Testis (tissue), 3 donors: ENCODE measurements around the gene STOX2. TPM values are rescaled to one million over a fixed set of nuclear protein-coding genes. Genes with fewer than 3 reads are reported as not detected.

Experiments
- DNase-seq: peaks from one replicate; pipeline ENCODE4 v3.0.0-alpha.2; 2019
- H3K27ac ChIP-seq, 2 donors: fragments of 200-600 bp; sonication (generic); one replicate each; pipeline ENCODE4 v1.5.1; 2019
- H3K27me3 ChIP-seq: fragments of 200-600 bp; sonication (generic); one replicate; pipeline ENCODE4 v1.5.1; 2019
- H3K36me3 ChIP-seq: fragments of 200-600 bp; sonication (generic); one replicate; pipeline ENCODE4 v1.5.1; 2017; ENCODE audit warnings: low read depth; ENCODE audit errors: missing control alignments
- H3K4me1 ChIP-seq: fragments of 200-600 bp; sonication (generic); one replicate; pipeline ENCODE4 v1.5.1; 2019
- H3K4me3 ChIP-seq, 2 donors: fragments of 200-600 bp; sonication (generic); one replicate each; pipeline ENCODE4 v1.5.1; 2017 to 2019
- H3K9me3 ChIP-seq: fragments of 200-600 bp; sonication (generic); one replicate; pipeline ENCODE4 v1.5.1; 2017
- CTCF ChIP-seq, 3 experiments: fragments of 450-650 bp in 2 of 3; fragments of 200-600 bp in 1 of 3; sonication (generic) in 1 of 3; IDR thresholded peaks; one replicate each; pipeline ENCODE4 v1.5.1; 2016 to 2019; ENCODE audit warnings: antibody characterized with exemption in 3 of 3, mild to moderate bottlenecking in 2 of 3, moderate library complexity in 1 of 3
- POLR2A ChIP-seq: fragments of 450-650 bp; IDR thresholded peaks from one replicate; pipeline ENCODE4 v1.6.1; 2017; ENCODE audit warnings: antibody characterized with exemption, mild to moderate bottlenecking, moderate library complexity
- WGBS, 2 donors: methylation state at CpG; one replicate each; pipeline ENCODE4 v1.1.5; 2018; 5-methylcytosine and 5-hydroxymethylcytosine counted together
- intact Hi-C: fragments of 100-400 bp; cut with DNase I; formaldehyde crosslinking; loops from one replicate; pipeline ENCODE4 v1.15.1; 2023; ENCODE audit warnings: low total_unique reads
- polyA plus RNA-seq: library from polyadenylated mRNA; stranded (reverse); fragments of 350-450 nt; fragmentation: Illumina TruSeq; extraction: RNeasy Lipid Tissue Mini Kit (QIAGEN cat#74804); gene quantifications from one replicate; pipeline ENCODE4 v1.2.3, GENCODE V29; 2014; ENCODE audit warnings: low read depth, low replicate concordance; ENCODE audit not compliant: insufficient read depth
- total RNA-seq, 2 donors: library from RNA; depleted of rRNA; stranded (reverse); fragments of >200 nt; gene quantifications; one replicate each; pipeline ENCODE4 v1.2.3, GENCODE V29; 2016

Gene STOX2
- total and polyA plus RNA-seq, 3 donors from 2014 or later = 5.8 to 17.7 (median 15.2) TPM

GRCh38 chr4:184000457-184001396 lies 95.6 kb downstream of the STOX2 start:
- intact Hi-C loops = no loop called here
- Histone ChIP-seq H3K27me3 (no peaks in the 10 kb centered on the region), H3K4me3 (no peak overlapping the region), H3K36me3 (no peaks in the 10 kb centered on the region), H3K27ac (no peak overlapping the region), H3K4me1 (no peaks in the 10 kb centered on the region), H3K9me3 (no peaks in the 10 kb centered on the region)
- TF ChIP-seq POLR2A = no peak
- 94 to 96% methylated on average over 25 to 26 of the region's 26 CpGs for WGBS, 2 donors
- DNase-seq = no peak

- no peak for DNase-seq
- no peaks in the 10 kb centered on the region for H3K27me3 ChIP-seq
- H3K9me3 ChIP-seq = no peaks in the 10 kb centered on the region
- no peaks in the 10 kb centered on the region for H3K36me3 ChIP-seq
- intact Hi-C loops = no loop called here
- no peak overlapping the region for H3K4me3 ChIP-seq
- WGBS, 2 donors = 97 to 98% methylated on average over 4 of the region's 4 CpGs
- H3K27ac ChIP-seq = no peak overlapping the region
- TF ChIP-seq POLR2A (no peak), CTCF (IDR thresholded peaks at IDR 0.05) (no peak)
- H3K4me1 ChIP-seq = no peaks in the 10 kb centered on the region
Measured at GRCh38 chr4:184003433-184003832, 98.3 kb downstream of the STOX2 start.

- Histone ChIP-seq H3K27me3 (no peaks in the 10 kb centered on the region), H3K4me1 (no peaks in the 10 kb centered on the region), H3K9me3 (no peaks in the 10 kb centered on the region), H3K36me3 (no peaks in the 10 kb centered on the region), H3K27ac (no peak overlapping the region), H3K4me3 (no peak overlapping the region)
- 87 to 93% methylated on average over 3 of the region's 3 CpGs for WGBS, 2 donors
- DNase-seq = no peak
- TF ChIP-seq POLR2A (no peak), CTCF (IDR thresholded peaks at IDR 0.05) (no peak)
- intact Hi-C loops = no loop called here
Measured at GRCh38 chr4:184007891-184008290, 102.8 kb downstream of the STOX2 start.

- no peak for DNase-seq
- intact Hi-C loops = no loop called here
- no peaks in the 10 kb centered on the region for H3K9me3 ChIP-seq
- no peaks in the 10 kb centered on the region for H3K27me3 ChIP-seq
- H3K4me1 ChIP-seq = no peaks in the 10 kb centered on the region
- TF ChIP-seq POLR2A (no peak), CTCF (IDR thresholded peaks at IDR 0.05) (no peak)
- WGBS, 2 donors = 97 to 100% methylated on average over 14 of the region's 14 CpGs
- H3K4me3 ChIP-seq = no peak overlapping the region
- H3K36me3 ChIP-seq = no peaks in the 10 kb centered on the region
- no peak overlapping the region for H3K27ac ChIP-seq
Measured at GRCh38 chr4:184010696-184011095, 105.6 kb downstream of the STOX2 start.

GRCh38 chr4:184011826-184012380 lies 106.8 kb downstream of the STOX2 start:
- H3K9me3 ChIP-seq = no peaks in the 10 kb centered on the region
- WGBS, 2 donors = 42 to 57% methylated on average over 2 of the region's 2 CpGs
- intact Hi-C loops = no loop called here
- no peak for DNase-seq
- TF ChIP-seq POLR2A = no peak
- TF ChIP-seq CTCF (IDR thresholded peaks at IDR 0.05) = no peak
- H3K4me3 ChIP-seq = no peak overlapping the region
- H3K27me3 ChIP-seq = no peaks in the 10 kb centered on the region
- H3K36me3 ChIP-seq = no peaks in the 10 kb centered on the region
- H3K4me1 ChIP-seq = no peaks in the 10 kb centered on the region
- no peak overlapping the region for H3K27ac ChIP-seq
